Measurements from ENCODE around the gene CDKN2C. TPM values are rescaled to one million over a fixed set of nuclear protein-coding genes. Genes with fewer than 3 reads are reported as not detected.

Gene CDKN2C
- total RNA-seq, 4 donors from 2014 or later = 6.9 to 16.5 (median 12.5) TPM

DNA sequence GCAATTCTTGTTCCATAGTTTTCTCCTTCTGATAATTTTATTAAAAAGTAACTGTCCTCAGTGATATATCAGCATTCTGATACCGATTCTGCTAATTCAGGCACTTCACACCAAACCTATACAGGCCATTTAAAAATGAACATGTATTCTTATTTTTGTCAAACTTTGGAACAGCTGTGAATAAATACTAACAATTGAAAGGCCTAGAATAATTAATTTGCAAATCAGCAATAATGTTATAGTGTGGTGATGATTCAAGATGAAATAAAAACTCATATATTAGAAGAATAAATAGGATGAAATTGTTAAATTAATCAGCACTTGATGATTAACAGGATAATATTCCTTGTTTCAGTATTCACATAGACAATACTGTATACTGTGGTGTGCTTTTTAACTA lies 9.9 kb downstream of the CDKN2C start:
- Histone ChIP-seq H3K36me3 (no peaks in the 10 kb centered on the region), H3K4me1 (peaks cover 0 to 32% (median 0%) of the 10 kb centered on the region in 3 donors), H3K27me3 (no peaks in the 10 kb centered on the region), H3K27ac (peak overlapping the region in 2 of 4 donors; percentile 94 to 97), H3K4me3 (no peak overlapping the region), H3K9me3 (no peaks in the 10 kb centered on the region)
- WGBS, 2 donors = 67 to 79% methylated on average over 1 of the region's 1 CpG
- TF ChIP-seq POLR2A (IDR thresholded peaks at IDR 0.05) = no peak
- TF ChIP-seq, protein P1, sequence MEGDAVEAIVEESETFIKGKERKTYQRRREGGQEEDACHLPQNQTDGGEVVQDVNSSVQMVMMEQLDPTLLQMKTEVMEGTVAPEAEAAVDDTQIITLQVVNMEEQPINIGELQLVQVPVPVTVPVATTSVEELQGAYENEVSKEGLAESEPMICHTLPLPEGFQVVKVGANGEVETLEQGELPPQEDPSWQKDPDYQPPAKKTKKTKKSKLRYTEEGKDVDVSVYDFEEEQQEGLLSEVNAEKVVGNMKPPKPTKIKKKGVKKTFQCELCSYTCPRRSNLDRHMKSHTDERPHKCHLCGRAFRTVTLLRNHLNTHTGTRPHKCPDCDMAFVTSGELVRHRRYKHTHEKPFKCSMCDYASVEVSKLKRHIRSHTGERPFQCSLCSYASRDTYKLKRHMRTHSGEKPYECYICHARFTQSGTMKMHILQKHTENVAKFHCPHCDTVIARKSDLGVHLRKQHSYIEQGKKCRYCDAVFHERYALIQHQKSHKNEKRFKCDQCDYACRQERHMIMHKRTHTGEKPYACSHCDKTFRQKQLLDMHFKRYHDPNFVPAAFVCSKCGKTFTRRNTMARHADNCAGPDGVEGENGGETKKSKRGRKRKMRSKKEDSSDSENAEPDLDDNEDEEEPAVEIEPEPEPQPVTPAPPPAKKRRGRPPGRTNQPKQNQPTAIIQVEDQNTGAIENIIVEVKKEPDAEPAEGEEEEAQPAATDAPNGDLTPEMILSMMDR (IDR thresholded peaks at IDR 0.05) = no peak
- intact Hi-C loops (cut with DNase I) = no loop called here
- DNase-seq = no peak

DNA sequence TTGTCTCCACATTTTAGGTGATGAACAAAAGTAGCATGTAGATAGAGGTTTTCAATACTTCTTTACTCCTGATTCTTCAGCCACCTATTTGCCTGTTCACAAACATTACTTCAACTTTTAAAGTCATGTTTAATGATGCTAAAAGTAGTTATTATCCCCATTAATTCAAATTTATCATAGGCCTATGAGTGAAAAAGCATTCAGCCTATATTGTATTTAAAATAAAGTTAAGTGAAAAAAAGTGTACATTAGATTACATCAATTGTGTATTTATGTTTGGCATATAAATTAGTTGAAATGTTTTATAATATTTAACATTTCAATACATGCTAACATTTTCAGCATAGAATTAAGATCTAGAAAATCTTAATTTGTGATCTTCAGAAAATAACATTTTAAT lies 10.5 kb downstream of the CDKN2C start:
- intact Hi-C loops (cut with DNase I) = no loop called here

GRCh38 chr1:50981741-50982140 lies 11.7 kb downstream of the CDKN2C start:
- H3K27ac ChIP-seq = peak overlapping the region in 2 of 4 donors; percentile 10 to 97
- DNase-seq = no peak
- intact Hi-C loops (cut with DNase I) = no loop called here
- no peaks in the 10 kb centered on the region for H3K27me3 ChIP-seq
- TF ChIP-seq, protein P1 (IDR thresholded peaks at IDR 0.05) = no peak
- no peak for TF ChIP-seq POLR2A (IDR thresholded peaks at IDR 0.05)
- WGBS, 2 donors = 91 to 92% methylated on average over 1 of the region's 1 CpG
- H3K4me3 ChIP-seq = peak overlapping the region in 2 of 4 donors; percentile 5 to 9
- no peaks in the 10 kb centered on the region for H3K9me3 ChIP-seq
- peaks cover 0 to 23% (median 0%) of the 10 kb centered on the region in 3 donors for H3K4me1 ChIP-seq
- no peaks in the 10 kb centered on the region for H3K36me3 ChIP-seq

More for the DNA sequence above, 10.5 kb downstream of the CDKN2C start:
- H3K4me3 ChIP-seq = no peak overlapping the region
- no peaks in the 10 kb centered on the region for H3K36me3 ChIP-seq
- H3K27me3 ChIP-seq = no peaks in the 10 kb centered on the region
- H3K9me3 ChIP-seq = no peaks in the 10 kb centered on the region
- H3K4me1 ChIP-seq = peaks cover 0 to 32% (median 0%) of the 10 kb centered on the region in 3 donors
- TF ChIP-seq POLR2A (IDR thresholded peaks at IDR 0.05) = no peak
- TF ChIP-seq, protein P1 (IDR thresholded peaks at IDR 0.05) = no peak
- DNase-seq = no peak
- peak overlapping the region in 2 of 4 donors; percentile 94 to 97 for H3K27ac ChIP-seq

DNA sequence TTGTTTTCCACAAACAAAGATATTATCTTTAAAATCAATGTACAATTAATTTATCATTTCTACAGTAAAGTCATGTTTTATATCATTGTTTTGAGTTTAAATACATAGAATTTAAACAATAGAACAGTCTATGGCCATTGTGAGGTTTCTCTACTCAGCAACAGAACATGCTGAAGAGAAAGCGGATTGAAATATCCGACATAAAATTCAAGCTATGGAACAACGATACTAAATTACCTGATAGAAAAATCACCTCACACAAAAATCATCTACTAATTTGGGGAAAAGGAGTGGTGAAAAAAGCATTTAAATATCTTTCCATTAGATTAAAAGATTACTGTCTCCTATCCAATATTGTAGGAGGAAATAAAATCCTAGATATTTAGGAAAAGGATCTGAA lies 12.6 kb downstream of the CDKN2C start:
- Histone ChIP-seq H3K27ac (peak overlapping the region in 1 of 4 donors; percentile 97), H3K4me1 (peaks cover 0 to 14% (median 0%) of the 10 kb centered on the region in 3 donors), H3K36me3 (no peaks in the 10 kb centered on the region), H3K4me3 (no peak overlapping the region), H3K27me3 (no peaks in the 10 kb centered on the region), H3K9me3 (no peaks in the 10 kb centered on the region)
- no peak for DNase-seq
- intact Hi-C loops (cut with DNase I) = no loop called here
- TF ChIP-seq, protein P1 (IDR thresholded peaks at IDR 0.05) = no peak
- no peak for TF ChIP-seq POLR2A (IDR thresholded peaks at IDR 0.05)
- 83 to 88% methylated on average over 3 of the region's 3 CpGs for WGBS, 2 donors

DNA sequence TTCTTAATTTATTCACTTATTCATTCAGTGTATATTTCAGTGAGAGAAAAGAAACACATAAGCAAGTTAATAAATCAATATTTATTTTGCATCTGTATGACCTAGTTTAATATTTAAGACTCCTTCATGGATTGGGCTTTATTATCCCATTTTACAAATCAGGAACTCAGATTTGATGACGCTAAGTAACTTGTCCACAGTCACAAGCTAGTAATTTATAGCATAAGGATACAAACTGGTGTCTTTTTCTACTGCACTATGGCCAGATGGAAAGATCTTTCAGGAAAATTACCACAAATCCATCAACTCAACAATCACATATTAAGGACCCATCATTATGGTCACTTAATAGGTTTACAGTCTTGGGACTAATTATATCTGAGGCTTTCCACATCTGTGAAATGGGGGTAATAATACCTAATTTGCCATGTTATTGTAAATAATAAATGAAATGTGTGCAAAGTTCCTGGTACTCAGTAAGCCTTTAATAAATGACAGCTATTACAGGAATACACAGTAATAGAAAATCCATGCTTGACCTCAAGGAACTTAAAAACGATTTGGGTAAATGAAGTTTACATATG lies 13.3 kb downstream of the CDKN2C start:
- peak overlapping the region in 1 of 4 donors; percentile 47 for H3K27ac ChIP-seq
- WGBS, 2 donors = 58 to 61% methylated on average over 2 of the region's 2 CpGs
- no peaks in the 10 kb centered on the region for H3K36me3 ChIP-seq
- peaks cover 0 to 11% (median 0%) of the 10 kb centered on the region in 3 donors for H3K4me1 ChIP-seq
- no peak for DNase-seq
- H3K9me3 ChIP-seq = no peaks in the 10 kb centered on the region
- TF ChIP-seq, protein P1 (IDR thresholded peaks at IDR 0.05) = no peak
- no peak for TF ChIP-seq POLR2A (IDR thresholded peaks at IDR 0.05)
- H3K4me3 ChIP-seq = no peak overlapping the region
- intact Hi-C loops (cut with DNase I) = no loop called here
- H3K27me3 ChIP-seq = no peaks in the 10 kb centered on the region
